Adrenal gland (tissue), 5 donors: ENCODE data around the gene CENPP.

Experiments
- CTCF ChIP-seq, 6 experiments: fragments of 450-650 bp in 4 of 6; fragments of 200-600 bp in 2 of 6; sonication (generic) in 1 of 6; IDR thresholded peaks; 1 replicate in 5 of 6; 2 replicates in 1 of 6; pipeline versions ENCODE4 v1.5.1 to v1.8.0; 2016 to 2021; ENCODE audit warnings: antibody characterized with exemption in 6 of 6, mild to moderate bottlenecking in 2 of 6, moderate library complexity in 1 of 6
- POLR2A ChIP-seq, 2 donors: fragments of 450-650 bp; IDR thresholded peaks; one replicate each; pipeline ENCODE4 v1.6.1; 2017; ENCODE audit warnings: antibody characterized with exemption in 2 of 2, mild to moderate bottlenecking in 2 of 2, moderate library complexity in 1 of 2
- donor health status: DM: no; HTN: no; CAD: no.

- no peak for TF ChIP-seq CTCF (IDR thresholded peaks at IDR 0.05)
- no peak for TF ChIP-seq POLR2A (IDR thresholded peaks at IDR 0.05)
These were observed 235.9 kb downstream of the CENPP start for GRCh38 chr9:92561374-92562330.
